HG03469 (cell line): ENCODE results near the gene TUBA1A.
A peak's percentile ranks its signal among the peaks of the same experiment; 100 is the strongest.
"Not testable (repeated sequence)": the region's sequence is repeated elsewhere in the genome, so short reads cannot be mapped to it uniquely, and the experiment has no call there.

ENCODE experiments used
- ATAC-seq: cut with Tn5 transposase; IDR thresholded peaks from one replicate; pipeline ENCODE4 v1.9.1; 2021; ENCODE audit warnings: mild to moderate bottlenecking, moderate library complexity, moderate number of reproducible peaks; ENCODE audit not compliant: unreplicated experiment

Gene TUBA1A

GRCh38 chr12:49188916-49189367 is at the start of gene TUBA1A:
TSS of gene TUBA1A (minus strand) at chr12:49189080. CDS start at chr12:49188979, 101 bp downstream.
- peak; percentile 83 for ATAC-seq

- no peak for ATAC-seq
Observed at GRCh38 chr12:49236423-49236822, 47.5 kb upstream of the TUBA1A start.

- ATAC-seq, result no peak
Observed at GRCh38 chr12:49233842-49234526, 45.1 kb upstream of the TUBA1A start.

- ATAC-seq, result no peak
Observed at GRCh38 chr12:49232940-49233841, 44.3 kb upstream of the TUBA1A start.

GRCh38 chr12:49231878-49232655 is 43.2 kb upstream of the TUBA1A start:
- ATAC-seq, result no peak

GRCh38 chr12:49230805-49231194 is 41.9 kb upstream of the TUBA1A start:
- no peak for ATAC-seq

- ATAC-seq, result no peak
Observed at GRCh38 chr12:49230176-49230804, 41.4 kb upstream of the TUBA1A start.

GRCh38 chr12:49228653-49229052 is 39.8 kb upstream of the TUBA1A start:
- no peak for ATAC-seq

- ATAC-seq, result no peak
Observed at GRCh38 chr12:49227713-49228112, 38.8 kb upstream of the TUBA1A start.

- ATAC-seq, result no peak
Observed at GRCh38 chr12:49225576-49226166, 36.8 kb upstream of the TUBA1A start.

GRCh38 chr12:49223590-49224369 is 34.9 kb upstream of the TUBA1A start:
- ATAC-seq, result no peak

GRCh38 chr12:49223122-49223521 is 34.2 kb upstream of the TUBA1A start:
- no peak for ATAC-seq

- no peak for ATAC-seq
Observed at GRCh38 chr12:49220972-49221371, 32.1 kb upstream of the TUBA1A start.

- no peak for ATAC-seq
Observed at GRCh38 chr12:49219417-49220026, 30.6 kb upstream of the TUBA1A start.

GRCh38 chr12:49212572-49212971 is 23.7 kb upstream of the TUBA1A start:
- no peak for ATAC-seq

GRCh38 chr12:49210703-49211102 is 21.8 kb upstream of the TUBA1A start:
- not testable (repeated sequence) for ATAC-seq

GRCh38 chr12:49208676-49209075 is 19.8 kb upstream of the TUBA1A start:
- no peak for ATAC-seq

- ATAC-seq, result no peak
Observed at GRCh38 chr12:49208146-49208545, 19.3 kb upstream of the TUBA1A start.

GRCh38 chr12:49206389-49206788 is 17.5 kb upstream of the TUBA1A start:
- ATAC-seq, result no peak
